Stimulated activated naive B cell treated with anti-CD40 and anti-IgM and Interleukin-4, amounts not matched to agents 10 μg/mL and 1 μg/mL and 100 μg/mL, for 72 hours (primary cell): ENCODE results near the gene ADAMTS1.

Experiments used
- ATAC-seq, 2 donors: fragments of 150-1000 bp; cut with Tn5 transposase; replicated peaks; 2 replicates each; pipeline ENCODE4 v1.10.0; 2021; ENCODE audit warnings: moderate library complexity in 1 of 2
- DNase-seq: peaks from one replicate; pipeline ENCODE4 v3.0.0; 2021
- H3K27ac Mint-ChIP-seq: one replicate; pipeline ENCODE4 v1.8.0; 2022; ENCODE audit warnings: mild to moderate bottlenecking, mixed read lengths
- H3K27me3 Mint-ChIP-seq, 2 donors: one replicate each; pipeline ENCODE4 v1.8.0; 2022; ENCODE audit warnings: mixed read lengths in 2 of 2
- H3K36me3 Mint-ChIP-seq, 2 donors: one replicate each; pipeline ENCODE4 v1.8.0; 2022; ENCODE audit warnings: mixed read lengths in 2 of 2, mild to moderate bottlenecking in 1 of 2
- H3K4me1 Mint-ChIP-seq, 2 donors: one replicate each; pipeline ENCODE4 v1.8.0; 2022; ENCODE audit warnings: mixed read lengths in 2 of 2, mild to moderate bottlenecking in 1 of 2
- H3K4me3 Mint-ChIP-seq, 2 donors: one replicate each; pipeline ENCODE4 v1.8.0; 2022; ENCODE audit warnings: mild to moderate bottlenecking in 2 of 2, mixed read lengths in 2 of 2, moderate library complexity in 1 of 2
- H3K9me3 Mint-ChIP-seq, 2 donors: one replicate each; pipeline ENCODE4 v1.8.0; 2022; ENCODE audit warnings: mixed read lengths in 2 of 2, mild to moderate bottlenecking in 1 of 2

Gene ADAMTS1

DNA sequence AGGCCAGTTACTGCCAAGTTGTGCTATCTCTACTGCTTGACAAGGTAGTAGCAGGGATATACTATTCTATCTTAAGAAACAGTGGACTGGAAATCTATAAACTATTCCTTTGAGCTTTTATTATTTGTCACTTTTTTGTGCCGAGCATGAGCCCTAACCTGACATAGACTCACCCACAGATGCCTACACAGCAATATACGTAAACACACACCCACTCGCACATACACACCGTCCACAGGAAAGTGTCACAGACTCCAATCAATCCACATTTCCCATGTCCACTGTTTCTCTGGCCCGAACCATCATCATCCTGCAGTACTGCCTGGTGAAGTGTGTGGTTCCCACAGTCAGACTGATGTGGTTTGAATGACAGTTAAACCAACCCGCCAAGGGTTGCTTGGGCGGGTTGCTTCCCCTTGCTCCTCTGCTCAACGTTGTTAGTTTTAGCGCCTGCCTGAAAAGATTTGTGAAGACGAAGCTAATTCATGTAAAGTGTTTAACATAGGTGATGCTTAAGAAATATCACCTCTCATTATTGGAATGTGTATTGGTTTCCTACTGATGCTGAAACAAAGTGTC is 47.2 kb downstream of the ADAMTS1 start:
- Mint-ChIP-seq H3K27me3 (no peaks in the 10 kb centered on the region), H3K4me1 (no peaks in the 10 kb centered on the region), H3K4me3 (no peak overlapping the region), H3K9me3 (no peaks in the 10 kb centered on the region), H3K27ac (no peak overlapping the region), H3K36me3 (no peaks in the 10 kb centered on the region)
- ATAC-seq = no peak
- DNase-seq = no peak

DNA sequence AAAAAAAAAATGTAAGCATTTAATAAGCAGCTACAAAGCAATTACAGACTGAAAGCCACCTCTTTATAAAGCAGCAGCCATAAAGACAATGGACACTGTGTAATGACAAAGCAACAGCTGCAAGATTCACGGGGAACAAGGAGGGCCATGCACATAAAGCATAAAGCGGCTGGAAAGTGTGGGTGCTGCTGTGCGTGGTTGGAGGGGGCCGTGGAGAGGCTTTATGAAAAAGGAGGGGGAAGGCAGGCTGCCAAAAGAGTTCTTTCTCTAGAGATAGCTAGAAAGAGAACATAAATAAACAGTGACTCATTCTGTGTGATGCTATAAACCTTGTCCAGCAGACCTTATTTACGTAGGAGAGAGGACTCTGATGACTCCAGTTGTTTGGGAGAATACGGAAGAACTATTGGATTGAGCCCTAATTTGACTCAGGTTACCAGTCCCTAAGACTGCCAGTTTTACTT is 49.3 kb downstream of the ADAMTS1 start:
- ATAC-seq (no peak), DNase-seq (no peak)
- Mint-ChIP-seq H3K27ac (no peak overlapping the region), H3K36me3 (no peaks in the 10 kb centered on the region), H3K4me1 (no peaks in the 10 kb centered on the region), H3K27me3 (no peaks in the 10 kb centered on the region), H3K9me3 (no peaks in the 10 kb centered on the region), H3K4me3 (no peak overlapping the region)

- no peak for ATAC-seq
- H3K9me3 Mint-ChIP-seq = no peaks in the 10 kb centered on the region
- no peak overlapping the region for H3K27ac Mint-ChIP-seq
These were observed 49.8 kb downstream of the ADAMTS1 start for GRCh38 chr21:26795412-26795805.

GRCh38 chr21:26794597-26795411 is 50.4 kb downstream of the ADAMTS1 start:
- H3K27me3 Mint-ChIP-seq = no peaks in the 10 kb centered on the region
- no peaks in the 10 kb centered on the region for H3K9me3 Mint-ChIP-seq
- H3K27ac Mint-ChIP-seq = no peak overlapping the region
- no peak overlapping the region for H3K4me3 Mint-ChIP-seq
- no peaks in the 10 kb centered on the region for H3K4me1 Mint-ChIP-seq
- DNase-seq (no peak), ATAC-seq (no peak)
- H3K36me3 Mint-ChIP-seq = no peaks in the 10 kb centered on the region

More at GRCh38 chr21:26795412-26795805, 49.8 kb downstream of the ADAMTS1 start:
- H3K4me3 Mint-ChIP-seq = no peak overlapping the region
- no peaks in the 10 kb centered on the region for H3K4me1 Mint-ChIP-seq
- DNase-seq = no peak
- H3K36me3 Mint-ChIP-seq = no peaks in the 10 kb centered on the region
- H3K27me3 Mint-ChIP-seq = no peaks in the 10 kb centered on the region

DNA sequence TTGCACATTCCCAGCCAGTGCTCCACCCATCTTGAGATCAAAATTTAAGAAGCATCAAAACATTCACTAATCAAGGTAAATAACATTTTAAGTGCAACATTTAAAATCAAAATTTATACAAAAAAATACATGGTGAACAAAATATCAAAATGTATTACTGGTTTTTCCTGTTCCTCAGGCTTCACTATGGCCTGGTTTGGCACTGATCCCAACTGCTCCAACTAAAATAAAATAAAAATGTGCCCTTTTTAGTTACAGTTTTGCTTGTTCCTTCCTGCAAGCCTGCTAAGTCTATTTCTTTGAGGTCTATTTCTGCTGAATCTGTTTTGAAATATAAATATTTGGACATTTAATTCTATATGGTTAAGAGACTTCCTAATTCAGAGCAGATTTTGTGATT is 54.9 kb downstream of the ADAMTS1 start:
- H3K9me3 Mint-ChIP-seq = no peaks in the 10 kb centered on the region
- ATAC-seq (no peak), DNase-seq (no peak)
- H3K36me3 Mint-ChIP-seq = no peaks in the 10 kb centered on the region
- H3K27ac Mint-ChIP-seq = no peak overlapping the region
- H3K27me3 Mint-ChIP-seq = no peaks in the 10 kb centered on the region
- no peak overlapping the region for H3K4me3 Mint-ChIP-seq
- no peaks in the 10 kb centered on the region for H3K4me1 Mint-ChIP-seq

DNA sequence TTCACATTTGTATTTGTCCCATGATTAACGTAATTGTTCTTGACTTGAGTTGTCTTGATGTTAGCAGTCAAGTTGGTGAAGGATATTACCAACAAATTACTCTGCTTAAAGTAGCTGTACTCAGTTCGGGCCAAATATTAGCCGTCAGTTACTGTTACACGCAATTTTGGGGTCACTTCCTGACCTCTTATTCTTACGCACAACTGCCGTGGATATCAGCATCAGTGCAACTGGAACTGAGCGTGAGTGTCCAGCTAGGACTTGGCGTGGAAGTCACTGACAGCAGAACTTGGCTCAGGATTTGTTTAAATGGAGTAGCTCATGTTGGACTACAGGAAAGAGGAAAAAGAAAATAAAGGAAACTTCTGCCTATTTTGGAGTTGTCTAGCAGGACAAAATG is 56.4 kb downstream of the ADAMTS1 start:
- Mint-ChIP-seq H3K27ac (no peak overlapping the region), H3K9me3 (no peaks in the 10 kb centered on the region), H3K36me3 (no peaks in the 10 kb centered on the region), H3K27me3 (no peaks in the 10 kb centered on the region), H3K4me3 (no peak overlapping the region), H3K4me1 (no peaks in the 10 kb centered on the region)
- no peak for DNase-seq
- no peak for ATAC-seq
